Muscle of back (tissue), 11 donors: ENCODE measurements around the gene ARMH2. TPM values are rescaled to one million over a fixed set of nuclear protein-coding genes. Genes with fewer than 3 reads are reported as not detected.

Experiments
- DNase-seq, 3 donors: peaks; one replicate each; pipeline versions ENCODE4 v3.0.0 to v3.0.0-alpha.2; 2013
- polyA plus RNA-seq, 10 donors: library from polyadenylated mRNA; unstranded; fragments of 120-200 nt; gene quantifications; one replicate each; pipeline ENCODE4 v1.2.1, GENCODE V29; 2013; ENCODE audit not compliant: insufficient read length in 10 of 10

The ARMH2 gene
- polyA plus RNA-seq, 10 donors, result not detected

- no peak for DNase-seq
These were observed 23.2 kb upstream of the ARMH2 start for GRCh38 chr6:24821860-24822444.

GRCh38 chr6:24818346-24818745 is 19.6 kb upstream of the ARMH2 start:
- DNase-seq, result no peak

- no peak for DNase-seq
These were observed 11.0 kb upstream of the ARMH2 start for GRCh38 chr6:24809728-24810127.

GRCh38 chr6:24807584-24807983 is 8.9 kb upstream of the ARMH2 start:
- DNase-seq, result no peak

- DNase-seq, result no peak
These were observed 3.7 kb upstream of the ARMH2 start for GRCh38 chr6:24802271-24803059.

- DNase-seq, result no peak
These were observed 811 bp upstream of the ARMH2 start for GRCh38 chr6:24799541-24799915.

GRCh38 chr6:24797596-24798216 is 1.0 kb downstream of the ARMH2 start:
- DNase-seq, result no peak

- no peak for DNase-seq
These were observed 2.0 kb downstream of the ARMH2 start for GRCh38 chr6:24796616-24797290.

- no peak for DNase-seq
These were observed 3.6 kb downstream of the ARMH2 start for GRCh38 chr6:24795106-24795505.

GRCh38 chr6:24788031-24788665 is 10.6 kb downstream of the ARMH2 start:
- no peak for DNase-seq

- no peak for DNase-seq
These were observed 18.5 kb downstream of the ARMH2 start for GRCh38 chr6:24780206-24780605.

GRCh38 chr6:24779416-24780016 is 19.2 kb downstream of the ARMH2 start:
- DNase-seq, result no peak

- DNase-seq, result no peak
These were observed 19.8 kb downstream of the ARMH2 start for GRCh38 chr6:24778878-24779277.

- no peak for DNase-seq
These were observed 20.6 kb downstream of the ARMH2 start for GRCh38 chr6:24778121-24778520.

GRCh38 chr6:24777227-24777626 is 21.5 kb downstream of the ARMH2 start:
- no peak for DNase-seq

- peak in 1 of 3 donors; percentile 18 for DNase-seq
These were observed 23.1 kb downstream of the ARMH2 start for GRCh38 chr6:24775520-24776058.

- peak; percentile 97 to 99 (median 98) for DNase-seq
These were observed 23.8 kb downstream of the ARMH2 start, which contains the start of gene GMNN for GRCh38 chr6:24774696-24775519. GMNN (plus strand) TSS chr6:24774937; CDS start chr6:24777247, 2,310 bp downstream.

- DNase-seq, result peak in 1 of 3 donors; percentile 18
These were observed 30.4 kb downstream of the ARMH2 start for GRCh38 chr6:24768361-24768760.

- peak in 1 of 3 donors; percentile 8 for DNase-seq
These were observed 31.8 kb downstream of the ARMH2 start for GRCh38 chr6:24766680-24767462.
